ENCODE results near the gene CLMN.

The CLMN gene

GRCh38 chr14:95301527-95302187, 18.1 kb downstream of the CLMN start:
- DNase-seq, result no peak

DNA sequence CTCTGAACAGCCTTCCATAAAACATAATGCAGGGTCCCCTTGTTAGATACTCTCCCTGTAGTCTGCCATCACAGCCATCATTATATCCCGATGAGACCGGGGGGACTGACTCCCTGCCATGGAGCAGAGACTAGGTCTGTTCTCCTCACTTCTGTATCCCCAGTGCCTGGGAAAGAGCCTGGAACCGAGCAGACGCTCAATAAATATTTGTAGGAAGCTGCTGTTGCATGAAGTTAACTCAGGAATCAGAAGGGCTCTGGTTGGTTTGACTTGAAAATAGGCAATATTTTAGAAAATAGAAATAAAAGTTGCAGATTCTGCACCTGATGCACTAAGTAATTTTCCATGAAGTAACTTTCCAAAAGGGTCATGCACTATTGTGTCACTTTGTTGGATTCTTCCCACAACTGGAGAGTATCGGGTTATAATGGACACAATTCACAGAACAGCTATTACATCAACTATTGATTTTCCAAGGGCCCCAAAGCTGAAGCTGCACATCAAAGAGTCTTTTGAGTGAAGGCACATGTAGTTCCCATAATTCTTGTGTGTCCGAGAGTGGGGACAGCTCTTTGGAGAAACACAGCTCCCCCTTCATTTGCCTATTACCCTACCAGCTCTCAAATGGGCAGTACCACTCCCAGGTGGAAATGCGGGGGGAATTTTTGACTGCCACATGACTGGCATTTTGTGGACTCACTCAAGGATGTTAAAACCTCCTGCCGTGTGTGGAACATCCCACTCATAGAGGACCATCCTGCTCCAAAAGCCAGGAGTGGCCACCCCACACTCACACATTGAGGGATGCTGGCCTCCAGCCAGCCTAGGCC, 18.8 kb downstream of the CLMN start:
- DNase-seq, result no peak

DNA sequence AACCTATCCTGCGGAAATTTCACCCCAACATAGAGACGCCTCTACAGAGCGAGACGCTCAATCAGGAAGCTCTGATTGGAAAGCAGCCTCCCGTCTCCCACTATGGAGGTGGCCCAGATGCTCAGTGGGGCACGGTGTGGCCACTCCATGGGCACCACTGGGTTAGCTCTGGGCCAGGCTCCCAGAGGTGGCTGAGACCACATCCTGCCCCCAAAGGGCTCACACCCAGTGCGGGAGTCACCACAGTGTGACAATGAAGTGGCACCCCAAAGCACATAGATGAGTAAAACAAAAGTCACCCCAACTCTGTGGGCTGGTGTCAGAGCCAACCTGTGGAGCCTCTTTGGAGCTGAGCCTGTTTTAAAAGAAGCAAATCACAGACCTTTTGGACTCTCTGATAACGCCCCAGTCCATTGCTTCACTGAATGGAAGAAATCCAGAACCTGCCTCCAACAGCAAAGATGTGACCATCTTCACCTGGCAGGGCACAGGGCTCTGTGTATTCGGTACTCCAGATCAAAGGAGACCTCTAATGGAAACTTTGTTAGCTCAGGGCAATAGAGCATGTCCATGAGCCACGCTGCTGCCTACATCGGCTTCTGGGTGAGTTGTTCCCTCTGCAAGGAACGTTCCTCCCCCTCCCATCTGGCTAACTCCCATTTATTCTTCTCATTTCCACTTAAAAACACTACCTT, 19.6 kb downstream of the CLMN start:
- no peak for DNase-seq

DNA sequence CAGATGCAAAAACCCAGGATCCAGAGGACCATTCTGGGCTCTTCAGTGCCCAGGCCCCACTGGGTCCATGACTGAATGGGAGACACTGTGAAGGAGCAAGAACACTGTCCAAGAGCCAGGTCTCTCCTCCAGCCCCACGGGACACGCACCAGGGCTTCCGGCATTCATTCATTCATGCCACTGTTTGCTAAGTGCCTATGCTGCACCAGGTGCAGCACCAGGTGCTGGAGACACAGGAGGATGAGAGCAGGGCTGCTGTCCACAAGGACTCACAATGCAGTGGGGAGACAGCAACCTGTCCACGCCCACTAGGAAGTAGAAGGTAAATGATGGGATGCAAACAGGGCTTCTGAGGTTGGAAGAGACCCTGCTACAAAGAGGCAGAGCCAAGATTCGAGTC, 20.4 kb downstream of the CLMN start:
- DNase-seq, result no peak

DNA sequence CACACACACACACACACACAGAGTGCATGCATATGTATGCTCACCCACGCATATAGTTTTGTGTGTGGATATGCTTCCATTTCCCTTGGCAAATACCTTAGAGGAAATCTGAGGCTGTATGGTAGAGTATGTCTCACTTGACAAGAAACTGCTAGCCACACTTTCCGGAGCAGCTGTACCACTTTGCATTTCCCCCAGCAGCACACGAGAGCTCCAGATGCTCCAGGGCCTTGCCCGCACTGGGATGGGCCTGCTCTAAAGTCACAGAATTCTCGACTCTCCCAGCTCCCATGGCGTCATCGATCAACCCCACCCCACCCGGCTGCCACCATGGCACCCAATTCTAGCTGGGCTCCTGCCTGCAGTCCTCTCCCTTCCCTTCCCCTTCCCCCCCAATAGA, 21.9 kb downstream of the CLMN start:
- DNase-seq, result no peak

- DNase-seq, result no peak
Measured at GRCh38 chr14:95296966-95297365, 22.7 kb downstream of the CLMN start.

- DNase-seq, result no peak
Measured at GRCh38 chr14:95295600-95296376, 23.9 kb downstream of the CLMN start.

DNA sequence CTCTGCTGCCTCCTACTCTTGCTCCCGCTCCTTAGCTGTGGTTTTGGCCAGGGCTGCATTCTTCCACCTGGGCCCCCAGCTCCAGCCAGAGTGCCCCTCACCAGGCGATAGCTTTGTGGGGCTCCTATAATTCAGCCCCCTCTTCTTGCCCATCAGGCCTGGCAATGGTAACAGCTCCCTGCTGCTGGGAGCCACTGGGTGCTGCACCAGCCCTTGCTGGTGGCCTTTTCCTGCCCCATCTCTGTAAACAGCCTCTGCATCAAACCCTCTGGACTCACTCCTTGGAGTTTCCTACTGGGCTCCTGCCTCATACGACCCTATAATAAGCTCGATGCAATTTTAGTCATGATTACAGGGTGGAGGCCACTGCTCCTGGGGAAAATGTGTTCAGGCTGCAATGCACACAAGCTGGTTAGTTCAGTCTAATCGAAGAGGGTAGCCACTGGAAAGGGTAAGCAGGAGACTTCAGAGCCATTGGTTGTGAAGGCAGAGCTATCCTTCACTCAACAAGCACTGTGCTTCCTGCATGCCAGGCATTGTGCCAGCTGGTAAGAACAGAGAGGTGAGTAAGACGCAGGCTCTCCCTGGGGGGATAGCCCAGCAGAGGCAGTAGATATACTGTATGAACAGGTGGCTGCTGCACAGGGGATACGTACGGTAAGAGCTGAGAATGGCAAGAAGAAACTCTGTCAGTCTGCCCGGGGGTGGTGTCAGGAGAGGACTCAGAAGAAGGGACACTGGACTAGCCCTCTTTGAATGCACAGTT, 24.7 kb downstream of the CLMN start:
- DNase-seq, result no peak

DNA sequence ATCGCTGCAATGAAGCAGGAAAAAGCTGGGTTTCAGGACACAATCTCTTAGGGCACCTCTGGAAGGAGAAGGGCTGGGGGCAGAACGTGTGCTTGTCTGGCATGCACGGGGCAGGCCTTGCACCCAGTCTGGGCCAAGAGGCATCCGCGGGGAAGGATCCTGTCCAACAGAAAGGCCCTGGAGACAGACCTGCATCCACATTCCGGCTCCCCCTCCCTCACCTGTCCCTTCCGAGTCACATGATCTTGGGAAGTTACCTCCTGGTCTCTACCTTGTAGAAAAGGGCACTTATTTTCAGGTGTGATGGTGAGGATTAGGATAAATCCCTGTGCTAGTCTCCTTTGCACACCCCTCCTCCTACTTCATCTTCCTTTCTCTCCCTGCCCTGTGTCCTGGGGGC, 25.4 kb downstream of the CLMN start:
- DNase-seq, result no peak

DNA sequence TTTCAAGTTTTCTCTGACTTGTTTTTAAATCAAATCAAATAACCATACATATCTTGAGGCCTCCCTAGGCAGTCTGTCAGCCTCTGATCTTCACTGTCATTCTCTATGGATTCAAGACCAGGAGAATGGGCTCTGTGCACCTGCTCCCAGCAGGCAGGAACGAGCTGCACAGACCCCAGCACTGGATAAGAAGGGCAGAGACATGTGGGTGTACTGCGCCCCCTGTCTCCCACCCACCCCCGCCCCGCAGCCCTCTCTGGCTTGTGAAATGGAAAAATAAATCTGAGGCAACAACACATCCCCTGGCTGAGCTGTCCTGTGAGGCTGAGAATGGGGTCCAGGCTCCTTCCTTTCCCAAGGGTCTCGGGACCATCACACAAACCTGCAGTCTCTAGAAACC, 26.3 kb downstream of the CLMN start:
- no peak for DNase-seq

GRCh38 chr14:95292660-95293425, 26.9 kb downstream of the CLMN start:
- DNase-seq, result no peak

DNA sequence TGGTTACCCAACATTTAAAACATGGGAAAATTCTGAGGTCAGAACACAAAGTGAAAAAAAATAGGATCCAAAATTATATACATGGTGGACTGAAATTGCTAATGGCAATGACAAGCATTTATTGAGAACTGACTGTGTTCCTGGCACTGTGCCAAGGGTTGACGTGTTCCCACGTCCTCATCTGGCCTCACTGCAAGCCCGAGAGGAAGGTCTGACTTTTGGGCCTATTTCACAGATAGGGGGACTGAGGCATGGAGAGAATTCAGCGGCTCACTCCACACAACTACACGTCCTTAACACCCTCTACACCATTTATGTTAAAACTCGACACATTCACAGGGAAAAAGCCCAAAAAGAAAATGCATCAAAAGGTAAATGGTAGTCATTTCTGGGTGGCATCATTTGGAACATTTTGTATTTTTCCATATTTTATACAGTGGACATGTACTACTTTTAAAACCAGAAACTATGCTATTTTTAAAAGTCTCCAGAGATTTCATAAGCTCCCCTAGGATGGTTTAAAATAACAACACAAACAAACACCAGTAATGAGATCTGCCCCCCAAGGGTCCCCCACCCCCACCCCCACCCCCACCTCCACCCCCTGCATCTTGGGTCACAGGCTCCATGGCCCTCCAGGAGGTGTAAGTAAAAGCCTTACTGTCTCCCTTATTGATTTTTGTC, 27.7 kb downstream of the CLMN start:
- DNase-seq, result peak; percentile 29

DNA sequence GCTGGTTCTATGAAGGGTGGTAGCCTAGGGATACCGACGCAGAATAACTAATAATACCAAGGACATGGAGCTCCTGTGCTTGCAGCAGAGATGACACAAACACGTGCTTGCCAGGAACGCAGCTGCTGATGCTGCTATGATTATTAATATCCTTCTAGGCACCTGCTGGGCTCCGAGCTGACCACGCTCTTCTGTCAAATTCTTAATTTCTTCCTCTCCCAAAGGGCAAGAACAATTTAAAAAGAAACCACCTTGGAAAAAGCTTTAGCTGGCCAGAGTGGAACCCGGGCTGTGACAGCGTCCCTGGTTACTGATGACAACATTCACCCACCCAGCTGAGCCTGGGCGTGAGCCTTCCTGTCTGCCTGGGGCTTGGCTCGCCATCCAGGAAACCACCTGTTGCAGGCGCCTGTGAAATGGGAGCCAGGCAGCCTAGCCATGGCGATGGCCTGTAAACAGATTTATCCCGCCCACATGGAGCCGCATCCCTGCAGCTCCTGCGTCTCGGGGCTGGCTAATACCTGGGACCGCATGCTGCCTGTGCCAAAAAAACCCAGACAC, 28.8 kb downstream of the CLMN start:
- DNase-seq, result no peak

GRCh38 chr14:95290021-95290420, 29.7 kb downstream of the CLMN start:
- DNase-seq, result no peak

DNA sequence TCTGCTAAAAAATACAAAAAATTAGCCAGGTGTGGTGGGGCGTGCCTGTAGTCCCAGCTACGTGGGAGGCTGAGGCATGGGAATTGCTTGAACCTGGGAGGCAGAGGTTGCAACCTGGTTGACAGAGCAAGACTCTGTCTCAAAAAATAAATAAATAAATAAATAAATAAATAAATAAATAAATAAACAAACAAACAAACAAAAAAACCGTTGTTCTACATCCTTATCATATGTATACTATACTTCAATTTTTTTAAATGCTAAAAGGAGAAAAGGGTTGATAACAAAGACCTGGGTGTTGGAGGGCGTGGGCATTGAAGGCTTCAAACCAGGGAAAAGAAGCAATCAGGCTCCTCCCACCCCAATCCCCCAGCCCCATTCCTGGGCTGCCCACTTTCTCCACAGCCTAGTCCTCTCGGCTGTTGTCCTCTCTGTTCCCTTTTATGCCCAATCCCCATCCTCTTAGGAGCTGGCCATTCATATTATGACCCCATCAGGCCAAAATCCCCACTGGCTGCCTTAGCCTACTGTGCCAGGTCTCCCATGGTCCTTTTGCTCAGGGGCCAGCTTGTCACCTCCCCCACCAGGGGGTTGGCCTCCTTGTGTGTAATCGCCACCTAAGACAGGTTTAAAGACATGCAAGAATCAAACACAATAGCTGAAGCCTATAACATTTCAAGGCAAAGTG, 30.2 kb downstream of the CLMN start:
- DNase-seq, result no peak

GRCh38 chr14:95288672-95289322, 30.9 kb downstream of the CLMN start:
- no peak for DNase-seq

GRCh38 chr14:95287176-95287754, 32.4 kb downstream of the CLMN start:
- no peak for DNase-seq

DNA sequence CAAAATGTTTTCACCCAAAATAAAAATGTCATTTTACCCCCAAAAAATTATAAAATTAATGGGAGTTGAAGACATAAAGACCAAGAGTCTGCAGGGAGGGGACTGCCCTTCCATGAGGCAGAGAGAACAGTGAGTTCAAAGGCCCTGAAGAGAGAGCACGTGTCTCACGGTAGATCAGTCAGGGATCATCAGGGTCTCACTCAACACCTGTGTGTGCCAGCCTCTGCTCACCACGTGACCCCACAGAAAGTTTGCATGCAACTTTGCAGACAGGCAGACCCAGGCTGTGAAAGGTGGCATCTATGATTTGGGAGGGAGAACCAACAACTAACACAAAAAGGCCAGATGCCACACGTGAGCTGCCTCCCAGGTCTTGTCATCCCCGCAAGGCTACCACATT, 33.1 kb downstream of the CLMN start:
- DNase-seq, result no peak

DNA sequence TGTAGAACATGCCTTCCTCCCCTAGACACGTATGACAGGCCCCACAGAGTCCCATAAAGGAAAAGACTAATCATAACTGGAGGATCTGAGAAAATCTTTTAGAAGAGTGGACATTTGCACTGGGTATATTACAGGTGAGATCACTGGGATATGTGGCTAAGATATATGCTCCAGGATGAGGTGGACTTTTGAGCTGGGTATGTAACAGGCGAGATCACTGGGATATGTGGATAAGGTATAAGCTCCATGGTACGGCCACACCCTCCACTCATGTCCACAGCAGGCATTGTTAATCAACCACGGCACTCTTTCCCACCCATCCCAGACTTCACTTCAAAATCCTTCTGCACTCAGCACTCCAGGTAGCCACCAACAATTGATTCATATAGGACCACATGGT, 34.1 kb downstream of the CLMN start:
- no peak for DNase-seq
